ENCODE data around the gene ALDH9A1.

ALDH9A1 gene

GRCh38 chr1:165616987-165617546 lies 81.3 kb downstream of the ALDH9A1 start:
- DNase-seq, result no peak

GRCh38 chr1:165616054-165616612 lies 82.2 kb downstream of the ALDH9A1 start:
- no peak for DNase-seq
